Right hindlimb (tissue), 1 donor: ENCODE data around the gene PECR.

Source experiments
- DNase-seq: peaks from one replicate; pipeline ENCODE4 v3.0.0-alpha.2; 2018

Gene PECR

GRCh38 chr2:216069028-216069427 is 12.6 kb downstream of the PECR start:
- no peak for DNase-seq

GRCh38 chr2:216066230-216066629 is 15.4 kb downstream of the PECR start:
- DNase-seq, result no peak

- no peak for DNase-seq
These were observed 16.9 kb downstream of the PECR start for GRCh38 chr2:216064665-216065064.

GRCh38 chr2:216064014-216064630 is 17.5 kb downstream of the PECR start:
- no peak for DNase-seq

- no peak for DNase-seq
These were observed 22.3 kb downstream of the PECR start for GRCh38 chr2:216059233-216059834.

GRCh38 chr2:216057688-216058193 is 23.9 kb downstream of the PECR start:
- DNase-seq, result no peak

GRCh38 chr2:216056739-216057138 is 24.9 kb downstream of the PECR start:
- no peak for DNase-seq

GRCh38 chr2:216055680-216056079 is 25.9 kb downstream of the PECR start:
- DNase-seq, result no peak

GRCh38 chr2:216052420-216052819 is 29.2 kb downstream of the PECR start:
- no peak for DNase-seq

GRCh38 chr2:216051350-216051749 is 30.3 kb downstream of the PECR start:
- DNase-seq, result no peak

GRCh38 chr2:216049452-216049851 is 32.2 kb downstream of the PECR start:
- DNase-seq, result no peak

GRCh38 chr2:216047397-216047796 is 34.2 kb downstream of the PECR start:
- DNase-seq, result no peak

GRCh38 chr2:216044883-216045486 is 36.6 kb downstream of the PECR start:
- no peak for DNase-seq

- no peak for DNase-seq
These were observed 37.7 kb downstream of the PECR start for GRCh38 chr2:216043949-216044348.

GRCh38 chr2:216041438-216041837 is 40.2 kb downstream of the PECR start:
- DNase-seq, result no peak

- DNase-seq, result no peak
These were observed 41.7 kb downstream of the PECR start for GRCh38 chr2:216039918-216040317.

GRCh38 chr2:216034065-216034464 is 47.5 kb downstream of the PECR start:
- peak; percentile 63 for DNase-seq

GRCh38 chr2:216033403-216033802 is 48.2 kb downstream of the PECR start:
- no peak for DNase-seq

GRCh38 chr2:216031960-216032689 is 49.5 kb downstream of the PECR start:
- no peak for DNase-seq

- DNase-seq, result no peak
These were observed 51.4 kb downstream of the PECR start for GRCh38 chr2:216030216-216030615.

- DNase-seq, result no peak
These were observed 52.0 kb downstream of the PECR start for GRCh38 chr2:216029416-216030129.

- DNase-seq, result no peak
These were observed 56.8 kb downstream of the PECR start for GRCh38 chr2:216024779-216025336.
